ENCODE data around the gene IP6K1.
A peak's percentile ranks its signal among the peaks of the same experiment; 100 is the strongest.

The IP6K1 gene

DNA sequence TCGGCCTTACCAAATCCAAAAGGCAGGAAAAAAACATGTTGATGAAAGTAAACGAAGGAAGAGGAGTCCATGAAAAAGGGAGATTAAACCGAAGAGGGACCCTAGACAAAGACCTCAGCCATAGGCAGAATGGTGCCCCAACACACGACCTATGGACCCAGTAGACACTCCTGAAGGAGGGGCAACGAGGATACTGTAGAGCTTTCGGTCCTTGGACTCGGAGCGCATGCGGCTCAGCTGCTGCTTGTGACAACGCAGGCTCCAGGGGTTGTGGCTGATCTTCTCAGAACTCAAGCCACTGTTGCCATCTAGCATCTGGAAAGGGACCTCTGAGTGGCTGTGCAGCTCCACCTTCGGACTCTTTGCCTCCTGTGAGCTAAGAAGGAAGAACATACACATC lies 53.7 kb downstream of the IP6K1 start:
- in situ Hi-C loops (cut with HindIII; ENCODE audit: low sequenced_read_pairs), result loop anchor here (25.0 kb wide), 1 partner anchor 130 kb away; the partner anchor contains the start of genes CAMKV and TRAIP
- DNase-seq (ENCODE audit: low read depth), result no peak
- TF ChIP-seq, protein P1, sequence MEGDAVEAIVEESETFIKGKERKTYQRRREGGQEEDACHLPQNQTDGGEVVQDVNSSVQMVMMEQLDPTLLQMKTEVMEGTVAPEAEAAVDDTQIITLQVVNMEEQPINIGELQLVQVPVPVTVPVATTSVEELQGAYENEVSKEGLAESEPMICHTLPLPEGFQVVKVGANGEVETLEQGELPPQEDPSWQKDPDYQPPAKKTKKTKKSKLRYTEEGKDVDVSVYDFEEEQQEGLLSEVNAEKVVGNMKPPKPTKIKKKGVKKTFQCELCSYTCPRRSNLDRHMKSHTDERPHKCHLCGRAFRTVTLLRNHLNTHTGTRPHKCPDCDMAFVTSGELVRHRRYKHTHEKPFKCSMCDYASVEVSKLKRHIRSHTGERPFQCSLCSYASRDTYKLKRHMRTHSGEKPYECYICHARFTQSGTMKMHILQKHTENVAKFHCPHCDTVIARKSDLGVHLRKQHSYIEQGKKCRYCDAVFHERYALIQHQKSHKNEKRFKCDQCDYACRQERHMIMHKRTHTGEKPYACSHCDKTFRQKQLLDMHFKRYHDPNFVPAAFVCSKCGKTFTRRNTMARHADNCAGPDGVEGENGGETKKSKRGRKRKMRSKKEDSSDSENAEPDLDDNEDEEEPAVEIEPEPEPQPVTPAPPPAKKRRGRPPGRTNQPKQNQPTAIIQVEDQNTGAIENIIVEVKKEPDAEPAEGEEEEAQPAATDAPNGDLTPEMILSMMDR (IDR thresholded peaks at IDR 0.05; ENCODE audit: low read depth, low read length, missing control alignments), result no peak
- no peak overlapping the region for H3K4me3 ChIP-seq (ENCODE audit: low read depth, low read length)

DNA sequence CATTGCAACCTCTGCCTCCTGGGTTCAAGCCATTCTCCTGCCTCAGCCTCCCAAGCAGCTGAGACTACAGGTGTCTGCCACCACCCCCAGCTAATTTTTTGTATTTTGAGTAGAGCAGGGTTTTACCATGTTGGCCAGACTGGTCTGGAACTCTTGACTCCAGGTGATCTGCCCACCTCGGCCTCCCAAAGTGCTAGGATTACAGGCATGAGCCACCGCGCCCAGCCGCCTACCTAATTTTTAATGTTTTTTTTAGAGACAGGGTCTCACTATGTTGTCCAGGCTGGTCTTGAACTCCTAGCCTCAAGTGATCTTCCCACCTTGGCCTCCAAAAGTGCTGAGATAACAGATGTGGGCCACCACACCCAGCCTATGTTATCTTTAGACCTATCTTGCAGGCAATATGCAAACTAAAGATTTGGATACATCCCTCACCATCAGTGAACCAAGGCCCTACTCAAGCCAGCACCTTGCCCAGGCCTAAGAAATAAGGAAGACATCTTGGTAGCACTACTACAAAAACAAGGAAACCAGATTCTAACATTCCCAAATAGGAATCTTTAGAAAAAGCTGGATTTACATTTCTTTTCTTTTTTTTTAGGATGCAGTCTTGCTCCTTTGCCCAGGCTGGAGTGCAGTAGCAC lies 56.3 kb downstream of the IP6K1 start:
- no peak for DNase-seq (ENCODE audit: low read depth)
- TF ChIP-seq, protein P1 (IDR thresholded peaks at IDR 0.05; ENCODE audit: low read depth, low read length, missing control alignments), result no peak
- in situ Hi-C loops (cut with HindIII; ENCODE audit: low sequenced_read_pairs), result loop anchor here (25.0 kb wide), 1 partner anchor 132 kb away; the partner anchor contains the start of genes CAMKV and TRAIP
- H3K4me3 ChIP-seq (ENCODE audit: low read depth, low read length), result no peak overlapping the region

DNA sequence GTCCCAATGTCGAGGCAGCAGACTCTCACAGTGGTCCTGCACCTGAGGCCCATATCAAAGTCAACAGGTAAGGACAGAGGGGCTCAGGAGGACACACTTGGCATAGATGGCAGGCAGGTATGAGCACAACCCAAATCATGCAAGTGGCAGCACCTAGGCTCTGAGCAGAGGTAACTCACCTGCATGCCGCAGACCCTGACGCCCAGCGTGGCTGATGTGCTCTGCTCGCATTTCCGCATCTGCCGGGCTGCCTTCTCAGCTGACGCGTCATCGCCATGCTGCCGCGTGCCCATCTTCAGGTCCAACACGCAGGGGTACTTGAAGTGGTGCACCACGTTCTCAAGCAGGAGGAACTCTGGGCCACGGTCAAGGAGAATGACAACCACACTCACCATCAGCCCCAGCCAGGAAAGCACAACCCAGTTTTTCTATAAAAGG lies 58.4 kb downstream of the IP6K1 start:
- in situ Hi-C loops (cut with HindIII; ENCODE audit: low sequenced_read_pairs), result loop anchor here (25.0 kb wide), 1 partner anchor 134 kb away; the partner anchor contains the start of genes CAMKV and TRAIP
- DNase-seq (ENCODE audit: low read depth), result no peak
- H3K4me3 ChIP-seq (ENCODE audit: low read depth, low read length), result no peak overlapping the region
- TF ChIP-seq, protein P1 (IDR thresholded peaks at IDR 0.05; ENCODE audit: low read depth, low read length, missing control alignments), result no peak

DNA sequence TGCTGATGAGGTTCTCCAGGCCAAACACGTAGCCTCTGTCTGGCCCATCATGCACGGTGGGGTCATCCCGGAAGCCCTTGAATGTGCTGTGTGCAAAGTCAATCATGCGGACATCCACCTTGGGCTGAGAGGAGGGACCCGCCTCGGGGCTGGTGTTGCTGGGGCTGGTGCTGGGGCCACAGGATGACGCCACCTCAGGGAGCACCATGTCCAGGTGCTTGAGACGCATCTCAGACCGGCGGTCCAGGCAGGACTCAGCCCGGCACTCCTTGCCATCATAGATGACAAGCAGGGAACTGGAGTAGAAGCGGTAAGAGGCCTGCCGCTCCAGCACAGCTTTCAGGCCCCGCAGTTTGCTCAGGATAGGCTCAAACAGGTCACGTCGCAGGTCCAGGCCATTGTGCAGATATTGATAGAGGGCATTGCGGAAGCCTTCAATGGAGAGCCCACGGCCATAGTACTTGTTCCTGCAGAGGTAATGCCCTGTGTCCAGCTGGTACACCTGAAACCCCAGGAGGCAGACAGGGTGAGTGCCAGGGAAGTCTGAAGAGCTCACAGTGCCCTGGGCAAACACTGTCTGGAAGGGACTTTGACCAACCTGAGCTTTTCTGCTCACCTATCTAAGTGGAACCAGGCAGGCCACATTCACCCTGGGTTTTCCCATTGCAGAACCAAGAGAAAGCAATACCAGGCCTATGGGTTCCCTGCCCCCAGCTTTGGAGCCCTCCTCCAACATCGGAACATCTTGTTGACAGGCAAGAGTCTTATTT lies 59.0 kb downstream of the IP6K1 start:
- H3K4me3 ChIP-seq (ENCODE audit: low read depth, low read length), result no peak overlapping the region
- no peak for DNase-seq (ENCODE audit: low read depth)
- TF ChIP-seq, protein P1 (IDR thresholded peaks at IDR 0.05; ENCODE audit: low read depth, low read length, missing control alignments), result no peak
- in situ Hi-C loops (cut with HindIII; ENCODE audit: low sequenced_read_pairs), result loop anchor here (25.0 kb wide), 1 partner anchor 135 kb away; the partner anchor contains the start of genes CAMKV and TRAIP

DNA sequence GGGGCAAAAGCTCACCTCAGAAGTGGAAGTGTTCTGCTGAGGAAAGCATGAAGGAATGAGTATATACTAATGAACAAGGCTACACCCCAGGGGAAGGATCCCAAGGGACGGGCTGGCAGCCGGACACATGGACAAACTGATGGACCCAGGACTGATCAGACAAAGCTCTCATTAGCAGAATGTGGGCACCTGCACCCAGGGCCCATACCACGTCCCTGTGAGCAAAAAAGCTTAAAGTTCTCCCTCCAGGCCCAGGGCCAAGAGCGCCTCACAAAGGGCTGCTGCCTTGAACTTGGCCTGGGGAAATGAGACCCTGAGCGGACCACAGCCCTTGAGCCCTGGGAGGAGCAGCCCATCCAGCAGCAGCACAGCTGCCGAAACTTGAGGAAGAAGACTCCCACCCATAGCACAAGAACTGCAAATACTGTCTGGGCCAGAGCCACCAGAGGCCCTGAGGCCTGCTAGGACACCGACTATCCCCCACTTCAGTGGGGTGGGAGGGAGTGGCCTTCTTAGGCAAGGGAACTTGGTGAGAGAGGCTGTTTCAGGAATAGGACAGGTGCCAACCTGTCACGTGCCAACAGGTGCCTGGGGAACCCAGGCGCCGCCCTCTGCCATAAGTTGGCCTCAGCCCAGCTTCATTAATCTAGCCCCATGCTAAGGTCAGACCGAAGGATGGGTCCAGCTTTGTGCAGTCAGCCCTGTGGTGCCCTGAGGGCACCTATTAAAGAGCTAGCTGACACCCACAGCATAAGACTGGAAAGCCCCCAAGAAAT lies 60.2 kb downstream of the IP6K1 start:
- in situ Hi-C loops (cut with HindIII; ENCODE audit: low sequenced_read_pairs), result loop anchor here (25.0 kb wide), 1 partner anchor 136 kb away; the partner anchor contains the start of genes CAMKV and TRAIP
- TF ChIP-seq, protein P1 (IDR thresholded peaks at IDR 0.05; ENCODE audit: low read depth, low read length, missing control alignments), result no peak
- no peak for DNase-seq (ENCODE audit: low read depth)

DNA sequence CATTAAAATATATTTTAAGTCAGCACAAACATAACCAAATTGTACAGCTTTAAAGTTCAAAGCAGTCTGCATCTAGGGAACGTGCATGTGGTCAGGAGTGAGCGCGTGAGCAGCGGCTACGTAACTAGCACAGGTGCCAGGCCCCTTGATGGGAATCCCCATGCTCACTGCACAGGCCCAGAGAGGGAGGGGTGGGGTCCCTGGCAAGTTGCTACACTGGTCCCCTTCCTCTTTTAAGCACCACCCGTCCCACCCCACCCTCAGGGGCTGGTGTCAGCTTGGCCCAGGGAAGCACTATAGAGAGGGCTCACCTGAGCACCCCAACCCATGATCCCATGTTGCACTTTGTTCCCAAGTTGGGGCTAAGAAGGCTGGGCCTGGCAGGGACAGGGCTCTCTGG lies 61.8 kb downstream of the IP6K1 start:
- TF ChIP-seq, protein P1 (IDR thresholded peaks at IDR 0.05; ENCODE audit: low read depth, low read length, missing control alignments), result no peak
- peak overlapping the region; percentile 94 for H3K4me3 ChIP-seq (ENCODE audit: low read depth, low read length)
- in situ Hi-C loops (cut with HindIII; ENCODE audit: low sequenced_read_pairs), result no loop called here
- DNase-seq (ENCODE audit: low read depth), result no peak

More for the DNA sequence above, 60.2 kb downstream of the IP6K1 start:
- H3K4me3 ChIP-seq (ENCODE audit: low read depth, low read length), result no peak overlapping the region
